ENCODE data around the gene COTL1. TPM values are rescaled to one million over a fixed set of nuclear protein-coding genes. Genes with fewer than 3 reads are reported as not detected.
A peak's percentile ranks its signal among the peaks of the same experiment; 100 is the strongest.

The COTL1 gene
- total and polyA plus RNA-seq, 3 experiments from 2014 or later: 373 to 653 (median 388) TPM

DNA sequence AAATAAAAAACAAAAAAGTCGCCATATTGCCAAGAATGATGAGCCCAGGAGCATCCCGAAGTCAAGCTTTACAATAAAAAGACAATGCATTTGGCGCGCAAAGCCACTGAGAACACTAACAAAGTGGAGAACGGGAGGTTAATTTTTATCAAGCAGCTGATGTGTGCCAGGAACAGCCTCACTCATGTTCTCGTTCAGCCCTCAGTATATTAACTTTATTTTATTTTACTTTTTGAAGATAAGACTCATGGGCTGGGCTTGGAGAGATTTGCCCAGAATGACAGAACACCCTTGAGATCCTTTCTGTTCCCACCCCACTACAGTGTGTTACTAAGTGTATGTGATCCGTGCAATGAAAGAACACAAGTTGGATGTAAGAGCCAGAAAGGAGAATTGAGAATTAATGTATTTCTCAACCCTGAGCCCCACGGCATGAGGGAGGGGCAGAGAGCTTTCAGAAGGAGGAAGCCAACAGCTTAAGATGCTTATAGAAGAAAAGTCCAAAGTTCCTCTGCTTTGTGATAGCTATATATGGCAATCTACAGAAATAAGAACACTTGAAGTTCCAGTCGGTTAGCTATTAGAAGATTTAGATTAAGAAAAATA lies 48.4 kb downstream of the COTL1 start:
- no peak overlapping the region for H3K4me3 ChIP-seq (ENCODE audit: low read length)
- H3K4me1 ChIP-seq (ENCODE audit: insufficient read depth, low read length): no peaks in the 10 kb centered on the region
- H3K9me3 ChIP-seq (ENCODE audit: low read length): no peaks in the 10 kb centered on the region
- H3K36me3 ChIP-seq (ENCODE audit: insufficient read depth, low read length): peaks cover 32% of the 10 kb centered on the region
- no peak overlapping the region for H3K4me3 Mint-ChIP-seq
- H3K27ac ChIP-seq (ENCODE audit: low read depth, low read length): no peak overlapping the region
- peak overlapping the region in 6 of 8 donors; percentile 9 to 86 (median 30) for H3K27ac Mint-ChIP-seq
- POLR2A ChIA-PET: interaction anchor here (0.5 to 1.3 kb wide), 3 partner anchors 25 to 181 kb away, joined by 3 to 5 read pairs (median 3); no protein-coding TSS in a partner anchor
- no peaks in the 10 kb centered on the region for H3K27me3 Mint-ChIP-seq
- peaks cover 0 to 7% (median 5%) of the 10 kb centered on the region in 5 donors for H3K9me3 Mint-ChIP-seq
- DNase-seq: no peak
- CTCF ChIA-PET: interaction anchor here (0.7 to 1.2 kb wide), 3 partner anchors 39 to 59 kb away, joined by 3 to 4 read pairs (median 3); no protein-coding TSS in a partner anchor
- H3K36me3 Mint-ChIP-seq: peaks cover 23 to 90% (median 30%) of the 10 kb centered on the region in 3 donors
- H3K4me1 Mint-ChIP-seq: peaks cover 35 to 75% (median 72%) of the 10 kb centered on the region in 3 donors
- H3K27me3 ChIP-seq (ENCODE audit: insufficient read depth, low read length, poor library complexity, severe bottlenecking): no peaks in the 10 kb centered on the region

DNA sequence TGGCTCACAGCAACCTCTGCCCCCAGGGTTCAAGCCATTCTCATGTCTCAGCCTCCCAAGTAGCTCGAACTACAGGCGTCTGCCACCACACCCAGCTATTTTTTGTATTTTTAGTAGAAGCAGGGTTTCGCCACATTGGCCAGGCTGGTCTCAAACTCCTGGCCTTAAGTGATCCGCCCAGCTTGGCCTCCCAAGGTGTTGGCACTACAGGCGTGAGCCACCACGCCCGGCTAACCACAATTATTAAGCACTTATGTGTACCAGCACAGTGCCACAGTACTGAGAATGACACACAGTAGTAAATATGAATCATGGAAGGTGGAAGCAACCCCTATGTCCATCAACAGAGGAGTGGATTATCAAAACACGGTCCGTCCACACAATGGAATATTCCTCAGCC lies 49.8 kb downstream of the COTL1 start:
- Histone ChIP-seq H3K4me3 (ENCODE audit: low read length) (no peak overlapping the region), H3K27ac (ENCODE audit: low read depth, low read length) (no peak overlapping the region), H3K9me3 (ENCODE audit: low read length) (no peaks in the 10 kb centered on the region), H3K36me3 (ENCODE audit: insufficient read depth, low read length) (peaks cover 33% of the 10 kb centered on the region), H3K27me3 (ENCODE audit: insufficient read depth, low read length, poor library complexity, severe bottlenecking) (no peaks in the 10 kb centered on the region), H3K4me1 (ENCODE audit: insufficient read depth, low read length) (no peaks in the 10 kb centered on the region)
- no peak for DNase-seq
- H3K27me3 Mint-ChIP-seq: no peaks in the 10 kb centered on the region
- ChIA-PET CTCF (no interaction called here), POLR2A (no interaction called here)
- H3K4me3 Mint-ChIP-seq: no peak overlapping the region
- peaks cover 30 to 62% (median 58%) of the 10 kb centered on the region in 3 donors for H3K4me1 Mint-ChIP-seq
- peaks cover 23 to 90% (median 30%) of the 10 kb centered on the region in 3 donors for H3K36me3 Mint-ChIP-seq
- H3K9me3 Mint-ChIP-seq: peaks cover 0 to 7% (median 5%) of the 10 kb centered on the region in 5 donors
- peak overlapping the region in 7 of 8 donors; percentile 32 to 91 (median 60) for H3K27ac Mint-ChIP-seq

DNA sequence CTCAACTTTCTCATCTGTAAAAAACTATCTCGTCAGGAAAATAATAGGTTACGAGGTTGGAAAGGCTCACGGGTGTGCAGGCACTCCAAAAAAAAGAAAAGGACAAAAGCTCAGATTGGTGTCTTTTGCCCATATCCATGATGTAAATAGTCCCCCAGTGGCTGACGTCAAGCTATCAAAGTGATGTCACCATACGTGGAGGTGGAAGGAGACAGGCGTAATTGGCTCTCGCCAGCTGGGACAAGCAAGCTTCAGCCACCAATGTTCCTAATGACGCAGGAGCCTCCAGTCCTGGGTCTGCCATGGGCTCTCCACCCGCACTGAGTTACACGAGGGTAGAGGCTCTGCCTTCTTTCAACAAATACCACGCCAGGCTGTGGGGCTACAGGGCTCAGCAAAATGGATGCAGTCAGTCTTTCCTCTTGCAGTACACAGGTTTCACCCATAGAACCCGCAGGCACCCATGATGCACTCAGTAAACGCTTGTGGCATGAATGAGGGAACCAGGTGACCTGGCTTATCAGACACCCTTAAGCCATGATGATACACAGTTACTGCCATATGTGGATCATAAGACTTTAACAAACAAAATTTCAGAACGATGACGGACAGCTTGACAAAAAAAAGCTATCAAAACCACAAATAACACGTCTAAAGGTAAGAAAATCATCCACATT lies 50.5 kb downstream of the COTL1 start:
- Histone ChIP-seq H3K4me3 (ENCODE audit: low read length) (no peak overlapping the region), H3K9me3 (ENCODE audit: low read length) (no peaks in the 10 kb centered on the region), H3K27ac (ENCODE audit: low read depth, low read length) (no peak overlapping the region), H3K27me3 (ENCODE audit: insufficient read depth, low read length, poor library complexity, severe bottlenecking) (no peaks in the 10 kb centered on the region), H3K4me1 (ENCODE audit: insufficient read depth, low read length) (no peaks in the 10 kb centered on the region), H3K36me3 (ENCODE audit: insufficient read depth, low read length) (peaks cover 33% of the 10 kb centered on the region)
- no peak overlapping the region for H3K4me3 Mint-ChIP-seq
- peaks cover 23 to 88% (median 27%) of the 10 kb centered on the region in 3 donors for H3K36me3 Mint-ChIP-seq
- ChIA-PET CTCF (interaction anchor here (1.3 to 4.8 kb wide), 2 partner anchors 13 to 59 kb away, joined by 4 to 20 read pairs; no protein-coding TSS in a partner anchor), POLR2A (no interaction called here)
- peaks cover 0 to 7% (median 5%) of the 10 kb centered on the region in 5 donors for H3K9me3 Mint-ChIP-seq
- H3K4me1 Mint-ChIP-seq: peaks cover 26 to 57% (median 53%) of the 10 kb centered on the region in 3 donors
- peak overlapping the region in 4 of 8 donors; percentile 32 to 91 (median 70) for H3K27ac Mint-ChIP-seq
- DNase-seq: peak in 2 of 5 donors; percentile 19 to 59
- peaks cover 0 to 1% of the 10 kb centered on the region in 2 donors for H3K27me3 Mint-ChIP-seq

DNA sequence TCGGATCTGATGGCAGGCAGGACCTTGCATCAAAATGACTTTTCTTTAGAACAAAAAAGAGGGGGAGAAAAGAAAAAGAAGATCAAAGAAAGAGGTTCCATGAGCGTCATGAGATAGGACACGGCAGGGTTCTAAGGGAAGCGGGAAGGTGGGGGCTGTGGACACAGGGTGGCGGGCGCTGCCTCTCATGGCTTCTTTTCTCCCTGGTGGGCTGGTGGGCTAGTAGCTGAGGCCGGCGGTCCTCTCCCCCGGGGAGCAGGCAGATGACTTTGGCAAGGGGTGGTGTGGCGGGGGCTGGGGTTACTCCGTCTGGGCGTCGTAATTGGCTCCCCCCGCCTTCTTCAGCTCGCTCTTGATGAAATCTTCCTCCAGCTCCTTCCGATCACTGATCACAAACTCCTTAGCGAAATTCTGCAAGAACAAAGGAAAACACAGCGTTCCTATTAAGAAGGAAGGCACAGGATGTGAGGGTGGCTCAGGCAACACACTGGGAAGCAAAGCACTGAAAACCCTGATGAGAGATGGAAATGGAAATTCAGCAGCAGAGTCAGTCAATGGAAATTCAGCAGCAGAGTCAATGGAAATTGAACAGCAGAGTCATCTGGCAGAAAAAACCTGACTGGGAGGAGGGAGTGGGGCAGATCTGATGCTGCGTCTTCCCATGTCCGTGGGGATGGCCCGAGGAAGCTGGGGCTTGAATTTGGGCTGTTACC lies 51.2 kb downstream of the COTL1 start:
- Histone ChIP-seq H3K4me3 (ENCODE audit: low read length) (no peak overlapping the region), H3K27ac (ENCODE audit: low read depth, low read length) (no peak overlapping the region), H3K9me3 (ENCODE audit: low read length) (no peaks in the 10 kb centered on the region), H3K27me3 (ENCODE audit: insufficient read depth, low read length, poor library complexity, severe bottlenecking) (no peaks in the 10 kb centered on the region), H3K4me1 (ENCODE audit: insufficient read depth, low read length) (no peaks in the 10 kb centered on the region), H3K36me3 (ENCODE audit: insufficient read depth, low read length) (peaks cover 33% of the 10 kb centered on the region)
- no peak for DNase-seq
- peaks cover 21 to 52% (median 48%) of the 10 kb centered on the region in 3 donors for H3K4me1 Mint-ChIP-seq
- H3K27me3 Mint-ChIP-seq: peaks cover 0 to 2% of the 10 kb centered on the region in 2 donors
- peaks cover 25 to 85% (median 26%) of the 10 kb centered on the region in 3 donors for H3K36me3 Mint-ChIP-seq
- peak overlapping the region in 5 of 8 donors; percentile 40 to 70 (median 58) for H3K27ac Mint-ChIP-seq
- ChIA-PET CTCF (interaction anchor here (1.3 to 4.8 kb wide), 2 partner anchors 12 to 59 kb away, joined by 4 to 20 read pairs; no protein-coding TSS in a partner anchor), POLR2A (no interaction called here)
- H3K4me3 Mint-ChIP-seq: no peak overlapping the region
- H3K9me3 Mint-ChIP-seq: peaks cover 0 to 7% (median 5%) of the 10 kb centered on the region in 5 donors

DNA sequence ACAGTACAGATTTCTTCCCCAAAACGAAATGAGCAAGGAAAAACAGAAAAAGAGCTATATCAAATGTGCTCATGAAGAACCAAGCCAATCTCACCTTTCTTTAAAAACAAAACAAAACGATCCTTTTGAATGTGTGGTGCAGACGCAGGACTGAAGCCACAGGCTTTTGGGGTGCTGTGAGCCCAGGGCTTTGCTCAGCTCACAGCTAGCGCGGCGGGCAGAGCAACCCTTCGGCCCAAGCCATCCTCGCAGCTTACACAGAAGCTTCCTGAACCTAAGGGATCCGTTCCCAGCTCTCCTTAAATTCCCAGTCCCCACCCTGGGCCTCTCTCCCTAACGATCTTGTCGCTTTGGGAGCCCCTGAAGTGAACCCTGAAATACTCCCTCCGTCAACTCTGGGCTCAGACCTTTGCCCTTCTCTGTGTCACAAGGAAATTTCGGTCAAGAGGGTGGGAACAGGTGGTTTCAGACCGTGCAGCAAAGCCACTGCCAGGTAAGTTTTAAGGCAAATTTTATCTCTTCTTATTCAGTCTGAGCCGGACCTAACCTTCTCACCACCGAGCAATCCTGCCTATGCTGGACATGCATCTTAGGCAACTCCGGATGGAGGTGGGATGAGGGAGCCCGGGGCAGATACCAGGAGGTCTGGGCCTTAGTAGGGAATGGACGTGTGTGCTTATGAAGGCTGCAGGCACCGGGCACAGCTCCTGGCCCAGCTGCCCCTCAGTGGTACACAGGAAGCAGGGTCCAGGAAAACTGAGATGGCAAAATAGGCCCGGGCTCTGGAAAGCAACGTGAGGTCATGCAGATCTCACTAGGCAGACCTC lies 52.0 kb downstream of the COTL1 start:
- Histone ChIP-seq H3K27ac (ENCODE audit: low read depth, low read length) (no peak overlapping the region), H3K4me1 (ENCODE audit: insufficient read depth, low read length) (no peaks in the 10 kb centered on the region), H3K4me3 (ENCODE audit: low read length) (no peak overlapping the region), H3K27me3 (ENCODE audit: insufficient read depth, low read length, poor library complexity, severe bottlenecking) (no peaks in the 10 kb centered on the region), H3K36me3 (ENCODE audit: insufficient read depth, low read length) (peaks cover 33% of the 10 kb centered on the region), H3K9me3 (ENCODE audit: low read length) (no peaks in the 10 kb centered on the region)
- POLR2A ChIA-PET: interaction anchor here (0.7 kb wide), 1 partner anchor 10 kb away, joined by 7 read pairs; no protein-coding TSS in a partner anchor
- CTCF ChIA-PET: interaction anchor here (1.2 to 4.8 kb wide), 4 partner anchors 12 to 58 kb away, joined by 3 to 20 read pairs (median 4); no protein-coding TSS in a partner anchor
- Mint-ChIP-seq H3K36me3 (peaks cover 20 to 78% (median 22%) of the 10 kb centered on the region in 3 donors), H3K27ac (peak overlapping the region in 2 of 8 donors; percentile 57 to 72), H3K4me3 (no peak overlapping the region), H3K9me3 (peaks cover 0 to 7% (median 5%) of the 10 kb centered on the region in 5 donors), H3K4me1 (peaks cover 18 to 47% (median 41%) of the 10 kb centered on the region in 3 donors), H3K27me3 (peaks cover 0 to 2% of the 10 kb centered on the region in 2 donors)
- DNase-seq: no peak

DNA sequence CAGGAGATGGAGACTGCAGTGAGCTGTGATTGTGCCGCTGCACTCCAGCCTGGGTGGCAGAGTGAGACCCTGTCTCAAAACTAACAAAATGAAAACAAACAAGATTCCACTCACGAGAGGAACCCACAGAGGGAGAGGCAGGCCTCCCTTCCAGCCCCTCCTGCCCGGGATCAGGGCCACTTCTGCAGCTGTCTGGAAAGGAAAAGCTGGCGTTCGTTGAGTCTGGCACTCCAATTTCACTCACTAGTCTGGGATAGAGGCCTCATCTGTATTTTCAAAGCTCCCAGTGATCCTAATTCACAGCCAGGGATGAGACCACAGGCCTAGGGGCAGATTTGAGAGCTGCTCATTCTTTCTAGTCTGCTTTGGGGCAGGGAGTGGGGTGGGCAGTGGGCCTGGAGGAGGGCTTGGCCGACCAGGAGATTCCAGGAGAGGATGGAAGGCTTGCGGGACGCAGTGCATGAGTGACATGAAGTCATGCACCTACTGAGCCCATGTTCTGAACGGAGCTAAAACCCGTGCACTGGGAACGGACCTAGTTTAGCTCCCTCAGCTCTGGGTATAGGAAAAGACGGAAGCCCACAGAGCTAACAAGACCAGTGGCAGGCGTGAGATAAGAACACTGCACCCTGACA lies 54.0 kb downstream of the COTL1 start:
- peaks cover 10 to 31% (median 29%) of the 10 kb centered on the region in 3 donors for H3K4me1 Mint-ChIP-seq
- H3K4me3 Mint-ChIP-seq: no peak overlapping the region
- H3K4me1 ChIP-seq (ENCODE audit: insufficient read depth, low read length): no peaks in the 10 kb centered on the region
- POLR2A ChIA-PET: no interaction called here
- peaks cover 6 to 64% (median 9%) of the 10 kb centered on the region in 3 donors for H3K36me3 Mint-ChIP-seq
- H3K9me3 Mint-ChIP-seq: no peaks in the 10 kb centered on the region
- H3K36me3 ChIP-seq (ENCODE audit: insufficient read depth, low read length): peaks cover 28% of the 10 kb centered on the region
- CTCF ChIA-PET: interaction anchor here (1.0 to 4.8 kb wide), 6 partner anchors 10 to 108 kb away, joined by 3 to 20 read pairs (median 4); no protein-coding TSS in a partner anchor
- H3K27ac ChIP-seq (ENCODE audit: low read depth, low read length): no peak overlapping the region
- H3K4me3 ChIP-seq (ENCODE audit: low read length): no peak overlapping the region
- DNase-seq: no peak
- no peaks in the 10 kb centered on the region for H3K9me3 ChIP-seq (ENCODE audit: low read length)
- peak overlapping the region in 4 of 8 donors; percentile 33 to 56 (median 46) for H3K27ac Mint-ChIP-seq
- no peaks in the 10 kb centered on the region for H3K27me3 ChIP-seq (ENCODE audit: insufficient read depth, low read length, poor library complexity, severe bottlenecking)
- peaks cover 0 to 3% of the 10 kb centered on the region in 2 donors for H3K27me3 Mint-ChIP-seq

All from CD8-positive, alpha-beta memory T cell (primary cell).